Measurements from ENCODE around the gene MOV10L1. TPM values are rescaled to one million over a fixed set of nuclear protein-coding genes. Genes with fewer than 3 reads are reported as not detected.

The MOV10L1 gene
- polyA plus RNA-seq, 3 donors: 0.18 to 0.35 TPM; not detected in 1

DNA sequence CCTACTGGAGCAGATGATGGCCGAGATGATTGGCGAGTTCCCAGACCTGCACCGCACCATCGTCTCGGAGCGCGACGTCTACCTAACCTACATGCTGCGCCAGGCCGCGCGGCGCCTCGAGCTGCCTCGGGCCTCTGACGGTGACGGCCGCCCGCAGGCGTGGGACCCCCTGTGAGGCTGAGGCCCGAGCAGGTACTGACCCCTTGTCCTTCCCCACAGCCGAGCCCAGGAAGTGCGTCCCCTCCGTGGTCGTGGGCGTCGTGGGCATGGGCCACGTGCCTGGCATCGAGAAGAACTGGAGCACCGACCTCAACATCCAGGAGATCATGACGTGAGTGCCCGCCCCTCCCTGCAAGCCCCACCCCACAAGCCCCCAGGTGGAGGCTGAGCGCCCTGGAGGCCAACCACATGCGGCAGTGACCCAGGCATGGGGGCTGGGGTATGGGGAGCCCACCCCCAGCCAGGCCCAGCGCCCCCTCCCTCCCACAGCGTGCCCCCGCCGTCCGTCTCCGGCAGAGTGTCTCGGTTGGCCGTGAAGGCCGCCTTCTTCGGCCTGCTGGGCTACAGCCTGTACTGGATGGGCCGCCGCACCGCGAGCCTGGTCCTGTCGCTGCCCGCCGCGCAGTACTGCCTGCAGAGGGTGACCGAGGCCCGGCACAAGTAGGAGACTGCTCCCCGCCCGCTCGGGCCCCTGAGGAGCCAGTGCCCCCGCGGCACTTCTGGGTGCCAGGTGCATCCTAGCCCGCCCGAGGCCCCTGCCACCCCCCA lies 108.2 kb downstream of the MOV10L1 start:
- peaks cover 45 to 67% of the 10 kb centered on the region in 2 donors for H3K36me3 Mint-ChIP-seq
- Histone ChIP-seq H3K27me3 (ENCODE audit: control insufficient read depth in 2 of 2, insufficient read depth in 2 of 2, low read length in 2 of 2) (no peaks in the 10 kb centered on the region), H3K4me1 (ENCODE audit: control insufficient read depth in 1 of 2, insufficient read depth in 2 of 2, low read length in 2 of 2) (peaks cover 22 to 38% of the 10 kb centered on the region in 2 donors), H3K9me3 (replicated peaks in 1 of 2; ENCODE audit: control insufficient read depth in 1 of 2, insufficient read depth in 1 of 2, low read length in 2 of 2) (no peaks in the 10 kb centered on the region), H3K36me3 (replicated peaks in 1 of 2; ENCODE audit: control insufficient read depth in 1 of 2, insufficient read depth in 2 of 2, low read length in 2 of 2) (peaks cover 50 to 66% of the 10 kb centered on the region in 2 donors), H3K27ac (ENCODE audit: low read depth in 1 of 2, low read length in 2 of 2) (no peak overlapping the region), H4K20me1 (ENCODE audit: insufficient read depth, low read length) (peaks cover 34% of the 10 kb centered on the region), H3K79me2 (ENCODE audit: insufficient read depth, low read length) (peaks cover 47% of the 10 kb centered on the region), H2AFZ (ENCODE audit: insufficient read depth, low read depth, low read length, poor library complexity, severe bottlenecking) (no peak overlapping the region), H3K9ac (ENCODE audit: insufficient read depth, low read length, poor library complexity, severe bottlenecking) (no peak overlapping the region), H3K4me2 (replicated peaks; ENCODE audit: extremely low read depth, low read length, poor library complexity, severe bottlenecking) (no peak overlapping the region), H3K4me3 (replicated peaks in 1 of 3; ENCODE audit: low read depth in 2 of 3, low read length in 3 of 3) (no peak overlapping the region)
- 96% methylated on average over 49 of the region's 61 CpGs for WGBS (ENCODE audit: insufficient coverage)
- H3K27me3 Mint-ChIP-seq (ENCODE audit: low read depth in 3 of 3): peaks cover 0 to 3% (median 2%) of the 10 kb centered on the region in 3 donors
- TF ChIP-seq, protein P1, sequence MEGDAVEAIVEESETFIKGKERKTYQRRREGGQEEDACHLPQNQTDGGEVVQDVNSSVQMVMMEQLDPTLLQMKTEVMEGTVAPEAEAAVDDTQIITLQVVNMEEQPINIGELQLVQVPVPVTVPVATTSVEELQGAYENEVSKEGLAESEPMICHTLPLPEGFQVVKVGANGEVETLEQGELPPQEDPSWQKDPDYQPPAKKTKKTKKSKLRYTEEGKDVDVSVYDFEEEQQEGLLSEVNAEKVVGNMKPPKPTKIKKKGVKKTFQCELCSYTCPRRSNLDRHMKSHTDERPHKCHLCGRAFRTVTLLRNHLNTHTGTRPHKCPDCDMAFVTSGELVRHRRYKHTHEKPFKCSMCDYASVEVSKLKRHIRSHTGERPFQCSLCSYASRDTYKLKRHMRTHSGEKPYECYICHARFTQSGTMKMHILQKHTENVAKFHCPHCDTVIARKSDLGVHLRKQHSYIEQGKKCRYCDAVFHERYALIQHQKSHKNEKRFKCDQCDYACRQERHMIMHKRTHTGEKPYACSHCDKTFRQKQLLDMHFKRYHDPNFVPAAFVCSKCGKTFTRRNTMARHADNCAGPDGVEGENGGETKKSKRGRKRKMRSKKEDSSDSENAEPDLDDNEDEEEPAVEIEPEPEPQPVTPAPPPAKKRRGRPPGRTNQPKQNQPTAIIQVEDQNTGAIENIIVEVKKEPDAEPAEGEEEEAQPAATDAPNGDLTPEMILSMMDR (IDR thresholded peaks at IDR 0.05): no peak
- H3K9me3 Mint-ChIP-seq: peaks cover 0 to under 1% (median 0%) of the 10 kb centered on the region in 7 donors
- peak overlapping the region in 1 of 7 donors; percentile 77 for H3K27ac Mint-ChIP-seq
- no peak for DNase-seq
- H3K4me1 Mint-ChIP-seq: peaks cover 18% of the 10 kb centered on the region
- intact Hi-C loops (cut with micrococcal nuclease): no loop called here
- peak overlapping the region in 1 of 2 donors; percentile 27 for H3K4me3 Mint-ChIP-seq

DNA sequence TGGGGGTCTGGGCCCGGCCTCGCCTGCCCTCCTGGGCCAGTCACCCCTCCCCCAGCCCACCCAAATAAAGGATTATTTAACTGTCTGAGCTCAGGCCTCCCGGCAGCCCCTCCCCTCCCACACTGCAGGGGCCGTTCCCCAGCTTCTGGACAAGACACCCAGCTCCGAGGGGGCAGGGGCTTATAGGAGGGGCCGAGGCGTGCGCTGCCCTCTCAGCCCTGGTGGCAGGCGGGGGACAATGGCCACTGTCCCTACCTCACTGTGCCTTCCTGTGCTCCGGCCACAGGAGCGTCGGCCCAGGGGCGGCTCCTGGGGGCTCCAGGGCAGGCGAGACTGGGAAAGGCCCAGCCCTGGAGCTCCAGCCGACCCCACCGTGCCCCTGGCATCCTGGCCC lies 108.8 kb downstream of the MOV10L1 start:
- H3K9ac ChIP-seq (ENCODE audit: insufficient read depth, low read length, poor library complexity, severe bottlenecking): no peak overlapping the region
- H3K9me3 ChIP-seq (replicated peaks in 1 of 2; ENCODE audit: control insufficient read depth in 1 of 2, insufficient read depth in 1 of 2, low read length in 2 of 2): no peaks in the 10 kb centered on the region
- no peak overlapping the region for H3K4me2 ChIP-seq (replicated peaks; ENCODE audit: extremely low read depth, low read length, poor library complexity, severe bottlenecking)
- no peak overlapping the region for H3K27ac Mint-ChIP-seq
- WGBS (ENCODE audit: insufficient coverage): 92% methylated on average over 14 of the region's 16 CpGs
- peaks cover 50 to 65% of the 10 kb centered on the region in 2 donors for H3K36me3 Mint-ChIP-seq
- H3K4me3 ChIP-seq (replicated peaks in 1 of 3; ENCODE audit: low read depth in 2 of 3, low read length in 3 of 3): no peak overlapping the region
- intact Hi-C loops (cut with micrococcal nuclease): no loop called here
- no peak overlapping the region for H3K27ac ChIP-seq (ENCODE audit: low read depth in 1 of 2, low read length in 2 of 2)
- peaks cover 0 to 3% (median 2%) of the 10 kb centered on the region in 3 donors for H3K27me3 Mint-ChIP-seq (ENCODE audit: low read depth in 3 of 3)
- no peaks in the 10 kb centered on the region for H3K27me3 ChIP-seq (ENCODE audit: control insufficient read depth in 2 of 2, insufficient read depth in 2 of 2, low read length in 2 of 2)
- peaks cover 26 to 38% of the 10 kb centered on the region in 2 donors for H3K4me1 ChIP-seq (ENCODE audit: control insufficient read depth in 1 of 2, insufficient read depth in 2 of 2, low read length in 2 of 2)
- no peak overlapping the region for H2AFZ ChIP-seq (ENCODE audit: insufficient read depth, low read depth, low read length, poor library complexity, severe bottlenecking)
- no peak overlapping the region for H3K4me3 Mint-ChIP-seq
- peaks cover 23% of the 10 kb centered on the region for H3K4me1 Mint-ChIP-seq
- peaks cover 0 to 3% (median 0%) of the 10 kb centered on the region in 7 donors for H3K9me3 Mint-ChIP-seq
- peaks cover 47% of the 10 kb centered on the region for H3K79me2 ChIP-seq (ENCODE audit: insufficient read depth, low read length)
- no peak for DNase-seq
- TF ChIP-seq, protein P1 (IDR thresholded peaks at IDR 0.05): no peak
- H3K36me3 ChIP-seq (replicated peaks in 1 of 2; ENCODE audit: control insufficient read depth in 1 of 2, insufficient read depth in 2 of 2, low read length in 2 of 2): peaks cover 44 to 61% of the 10 kb centered on the region in 2 donors
- peaks cover 38% of the 10 kb centered on the region for H4K20me1 ChIP-seq (ENCODE audit: insufficient read depth, low read length)

All from CD14-positive monocyte (primary cell).